OCI-M2 (cell line): ENCODE results near the gene CGB5.
"Not testable (repeated sequence)": the region's sequence is repeated elsewhere in the genome, so short reads cannot be mapped to it uniquely, and the experiment has no call there.

ENCODE experiments used
- DNase-seq: peaks from one replicate; lab custom pipeline; 2025; ENCODE audit not compliant: unreplicated experiment; lab: John Stamatoyannopoulos, UW

Gene CGB5

DNA sequence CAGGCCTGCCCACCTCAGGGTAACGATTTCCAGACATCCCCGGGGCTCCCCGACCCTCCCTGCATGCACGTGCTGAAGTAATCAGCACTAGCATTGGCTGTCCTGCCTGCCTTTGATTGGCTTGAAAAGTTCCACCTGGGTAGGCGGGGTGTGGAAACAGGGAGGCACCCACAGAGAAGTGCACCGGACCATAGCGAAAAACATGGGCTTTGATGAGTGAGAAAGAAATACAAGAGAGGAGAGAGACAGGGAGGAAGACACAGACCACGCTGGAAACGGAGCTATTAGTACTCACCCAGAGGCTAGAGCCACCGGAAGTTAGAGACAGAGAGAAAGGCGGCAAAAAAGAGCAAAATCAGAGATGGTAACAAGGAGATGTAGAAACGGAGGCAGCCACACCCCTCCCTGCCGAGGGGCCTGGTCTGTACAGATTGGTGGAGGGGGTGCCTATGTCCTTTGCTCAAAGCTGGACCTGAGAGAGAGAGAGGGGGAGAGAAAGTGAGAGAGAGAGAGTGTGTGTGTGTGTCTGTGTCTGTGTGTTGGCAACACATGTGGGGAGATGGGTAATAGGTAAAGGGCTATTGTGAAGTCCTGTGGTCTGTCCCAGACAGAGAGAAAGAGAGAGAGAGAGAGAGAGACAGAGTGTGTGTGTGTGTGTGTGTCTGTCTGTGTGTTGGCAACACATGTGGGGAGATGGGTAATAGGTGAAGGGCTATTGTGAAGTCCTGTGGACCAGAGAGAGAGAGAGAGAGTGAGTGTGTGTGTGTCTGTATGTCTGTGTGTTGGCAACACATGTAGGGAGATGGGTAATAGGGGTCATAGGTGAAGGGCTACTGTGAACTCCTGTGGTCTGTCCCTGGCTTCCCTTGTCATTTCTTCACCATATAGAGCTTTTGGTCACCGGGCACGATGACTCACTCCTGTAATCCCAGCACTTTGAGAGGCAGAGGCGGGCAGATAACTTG, 22.4 kb upstream of the CGB5 start:
- no peak for DNase-seq

GRCh38 chr19:49022116-49022515, 21.5 kb upstream of the CGB5 start:
- DNase-seq, result no peak

DNA sequence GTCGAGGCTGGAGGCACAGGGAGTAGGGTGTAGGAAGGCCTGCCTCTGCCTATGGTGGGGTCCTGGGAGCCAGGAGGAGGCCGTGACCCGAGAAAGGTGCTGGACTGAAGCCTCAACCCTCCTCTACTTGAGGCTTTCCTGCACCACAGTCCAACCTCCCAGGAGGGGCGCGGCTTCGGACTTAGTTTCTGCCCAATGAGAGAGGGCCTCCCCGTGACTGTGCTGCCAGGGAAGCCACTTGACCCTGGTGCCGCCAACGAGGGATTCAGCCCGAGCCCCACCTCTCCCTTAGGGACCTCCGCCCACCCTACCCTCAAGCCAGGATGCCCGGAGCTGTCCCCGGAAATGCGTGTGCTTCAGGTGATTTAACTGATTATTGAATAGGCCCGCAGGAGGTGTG, 19.4 kb upstream of the CGB5 start, which contains the start of gene CGB3:
TSS of gene CGB3 (minus strand) at position 101 of the 400 bp plus-strand sequence. CDS start 362 bp downstream, outside the sequence.
- not testable (repeated sequence) for DNase-seq

DNA sequence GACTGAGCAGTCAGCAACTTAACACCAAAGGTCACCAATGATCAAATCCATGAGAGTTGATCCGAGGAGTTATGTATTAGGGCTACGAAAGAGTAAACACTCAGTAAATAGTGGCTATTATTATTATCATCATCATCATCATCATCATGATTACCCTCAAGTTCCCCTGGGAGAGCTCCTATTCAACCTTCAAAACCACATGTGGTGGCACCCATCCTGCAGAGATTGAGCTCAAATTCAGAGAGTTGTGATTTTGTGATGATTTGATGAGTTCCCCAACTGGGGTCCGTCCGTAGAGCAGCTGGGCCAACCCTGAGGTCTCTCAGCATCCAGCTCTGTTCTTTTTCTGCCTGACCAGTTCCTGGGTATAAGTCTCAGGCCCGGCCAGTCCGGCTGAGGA, 18.6 kb upstream of the CGB5 start:
- DNase-seq, result not testable (repeated sequence)

- DNase-seq, result not testable (repeated sequence)
These were observed 18.0 kb upstream of the CGB5 start for GRCh38 chr19:49025599-49025998.

DNA sequence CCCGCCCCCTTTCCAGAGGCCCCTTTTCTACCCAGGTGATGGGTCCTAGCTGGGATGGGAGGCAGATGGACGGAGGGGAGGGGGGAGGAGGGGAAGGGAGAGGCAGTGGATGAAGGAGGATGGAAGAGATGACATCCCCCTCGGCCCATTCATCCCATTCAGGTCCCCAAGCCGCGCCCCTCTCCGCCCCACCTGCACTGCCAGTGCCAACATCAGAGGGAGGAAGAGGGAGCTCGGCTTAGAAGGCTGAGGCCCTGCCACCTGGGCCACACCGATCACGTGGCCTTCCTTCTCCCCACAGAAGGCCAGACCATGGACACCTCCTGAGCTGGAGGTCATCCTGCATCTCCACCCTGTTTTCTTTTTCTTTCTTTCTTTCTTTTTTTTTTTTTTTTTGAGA, 15.0 kb upstream of the CGB5 start:
- not testable (repeated sequence) for DNase-seq

- DNase-seq, result not testable (repeated sequence)
These were observed 13.9 kb upstream of the CGB5 start for GRCh38 chr19:49029749-49030148.

- DNase-seq, result not testable (repeated sequence)
These were observed 13.3 kb upstream of the CGB5 start for GRCh38 chr19:49030323-49030722.

DNA sequence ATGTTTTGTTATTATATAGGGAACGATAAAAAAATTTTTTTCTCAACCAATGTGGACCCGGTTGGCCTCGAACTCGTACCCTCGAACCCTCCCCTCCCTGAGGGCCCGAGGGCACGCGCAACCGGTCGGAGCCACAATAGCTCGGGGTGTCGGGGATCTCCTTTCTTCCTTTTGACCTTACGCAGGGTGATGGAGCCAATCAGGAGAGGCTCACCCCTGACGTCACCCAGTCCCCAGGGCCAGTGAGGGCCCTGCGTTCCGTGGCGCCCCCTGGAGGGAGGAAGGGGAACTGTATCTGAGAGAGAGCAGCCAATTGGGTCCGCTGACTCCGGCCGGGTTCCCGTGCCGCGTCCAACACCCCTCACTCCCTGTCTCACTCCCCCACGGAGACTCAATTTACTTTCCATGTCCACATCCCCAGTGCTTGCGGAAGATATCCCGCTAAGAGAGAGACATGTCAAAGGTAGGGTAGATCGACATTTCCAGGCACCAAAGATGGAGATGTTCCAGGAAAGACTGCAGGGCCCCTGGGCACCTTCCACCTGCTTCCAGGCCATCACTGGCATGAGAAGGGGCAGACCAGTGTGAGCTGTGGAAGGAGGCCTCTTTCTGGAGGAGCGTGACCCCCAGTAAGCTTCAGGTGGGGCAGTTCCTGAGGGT, 11.9 kb upstream of the CGB5 start, which contains the start of gene CGB2:
TSS of gene CGB2 (plus strand) at position 249 of the 660 bp plus-strand sequence. CDS start at position 455, 206 bp downstream.
- not testable (repeated sequence) for DNase-seq

DNA sequence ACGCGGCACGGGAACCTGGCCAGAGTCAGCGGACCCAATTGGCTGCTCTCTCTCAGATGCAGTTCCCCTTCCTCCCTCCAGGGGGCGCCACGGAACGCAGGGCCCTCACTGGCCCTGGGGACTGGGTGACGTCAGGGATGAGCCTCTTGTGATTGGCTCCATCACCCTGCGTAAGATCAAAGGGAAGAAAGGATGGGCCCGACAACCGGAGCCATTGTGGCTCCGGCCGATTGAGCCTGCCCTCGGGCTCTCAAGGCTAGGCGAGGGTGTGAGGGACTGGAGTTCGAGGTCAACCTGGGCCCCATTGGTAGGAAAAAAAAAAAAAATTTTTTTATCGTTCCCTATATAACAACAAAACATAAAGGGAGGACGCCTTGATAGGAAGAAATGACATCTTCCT, 6.8 kb upstream of the CGB5 start, which contains the start of gene CGB1:
TSS of gene CGB1 (minus strand) at position 81 of the 400 bp plus-strand sequence. CDS start 184 bp downstream, outside the sequence.
- DNase-seq, result not testable (repeated sequence)

- not testable (repeated sequence) for DNase-seq
These were observed 5.5 kb upstream of the CGB5 start for GRCh38 chr19:49038111-49038510.

GRCh38 chr19:49038557-49039276, 4.9 kb upstream of the CGB5 start:
- not testable (repeated sequence) for DNase-seq

DNA sequence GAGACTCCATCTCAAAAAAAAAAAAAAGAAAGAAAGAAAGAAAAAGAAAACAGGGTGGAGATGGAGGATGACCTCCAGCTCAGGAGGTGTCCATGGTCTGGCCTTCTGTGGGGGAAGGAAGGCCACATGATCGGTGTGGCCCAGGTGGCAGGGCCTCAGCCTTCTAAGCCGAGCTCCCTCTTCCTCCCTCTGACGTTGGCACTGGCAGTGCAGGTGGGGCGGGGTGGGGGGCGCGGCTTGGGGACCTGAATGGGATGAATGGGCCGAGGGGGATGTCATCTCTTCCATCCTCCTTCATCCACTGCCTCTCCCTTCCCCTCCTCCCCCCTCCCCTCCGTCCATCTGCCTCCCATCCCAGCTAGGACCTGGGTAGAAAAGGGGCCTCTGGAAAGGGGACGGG, 3.9 kb upstream of the CGB5 start:
- not testable (repeated sequence) for DNase-seq

GRCh38 chr19:49042177-49042576, 1.5 kb upstream of the CGB5 start:
- no peak for DNase-seq

DNA sequence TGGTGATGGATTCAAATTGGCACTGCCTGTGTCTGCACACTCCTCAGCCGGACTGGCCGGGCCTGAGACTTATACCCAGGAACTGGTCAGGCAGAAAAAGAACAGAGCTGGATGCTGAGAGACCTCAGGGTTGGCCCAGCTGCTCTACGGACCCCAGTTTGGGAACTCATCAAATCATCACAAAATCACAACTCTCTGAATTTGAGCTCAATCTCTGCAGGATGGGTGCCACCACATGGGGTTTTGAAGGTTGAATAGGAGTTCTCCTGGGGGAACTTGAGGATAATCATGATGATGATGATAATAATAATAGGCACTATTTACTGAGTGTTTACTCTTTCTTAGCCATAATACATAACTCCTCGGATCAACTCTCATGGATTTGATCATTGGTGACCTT, 982 bp upstream of the CGB5 start:
- not testable (repeated sequence) for DNase-seq

DNA sequence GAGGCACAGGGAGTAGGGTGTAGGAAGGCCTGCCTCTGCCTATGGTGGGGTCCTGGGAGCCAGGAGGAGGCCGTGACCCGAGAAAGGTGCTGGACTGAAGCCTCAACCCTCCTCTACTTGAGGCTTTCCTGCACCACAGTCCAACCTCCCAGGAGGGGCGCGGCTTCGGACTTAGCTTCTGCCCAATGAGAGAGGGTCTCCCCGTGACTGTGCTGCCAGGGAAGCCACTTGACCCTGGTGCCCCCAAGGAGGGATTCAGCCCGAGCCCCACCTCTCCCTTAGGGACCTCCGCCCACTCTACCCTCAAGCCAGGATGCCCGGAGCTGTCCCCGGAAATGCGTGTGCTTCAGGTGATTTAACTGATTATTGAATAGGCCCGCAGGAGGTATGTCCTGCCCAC, 5.4 kb downstream of the CGB5 start, which contains the start of gene CGB8:
TSS of gene CGB8 (minus strand) at position 101 of the 400 bp plus-strand sequence. CDS start 372 bp downstream, outside the sequence.
- not testable (repeated sequence) for DNase-seq

DNA sequence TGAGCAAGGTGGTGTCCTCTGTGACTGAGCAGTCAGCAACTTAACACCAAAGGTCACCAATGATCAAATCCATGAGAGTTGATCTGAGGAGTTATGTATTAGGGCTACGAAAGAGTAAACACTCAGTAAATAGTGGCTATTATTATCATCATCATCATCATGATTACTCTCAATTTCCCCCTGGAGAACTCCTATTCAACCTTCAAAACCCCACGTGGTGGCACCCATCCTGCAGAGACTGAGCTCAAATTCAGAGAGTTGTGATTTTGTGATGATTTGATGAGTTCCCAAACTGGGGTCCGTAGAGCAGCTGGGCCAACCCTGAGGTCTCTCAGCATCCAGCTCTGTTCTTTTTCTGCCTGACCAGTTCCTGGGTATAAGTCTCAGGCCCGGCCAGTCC, 6.2 kb downstream of the CGB5 start:
- DNase-seq, result not testable (repeated sequence)

DNA sequence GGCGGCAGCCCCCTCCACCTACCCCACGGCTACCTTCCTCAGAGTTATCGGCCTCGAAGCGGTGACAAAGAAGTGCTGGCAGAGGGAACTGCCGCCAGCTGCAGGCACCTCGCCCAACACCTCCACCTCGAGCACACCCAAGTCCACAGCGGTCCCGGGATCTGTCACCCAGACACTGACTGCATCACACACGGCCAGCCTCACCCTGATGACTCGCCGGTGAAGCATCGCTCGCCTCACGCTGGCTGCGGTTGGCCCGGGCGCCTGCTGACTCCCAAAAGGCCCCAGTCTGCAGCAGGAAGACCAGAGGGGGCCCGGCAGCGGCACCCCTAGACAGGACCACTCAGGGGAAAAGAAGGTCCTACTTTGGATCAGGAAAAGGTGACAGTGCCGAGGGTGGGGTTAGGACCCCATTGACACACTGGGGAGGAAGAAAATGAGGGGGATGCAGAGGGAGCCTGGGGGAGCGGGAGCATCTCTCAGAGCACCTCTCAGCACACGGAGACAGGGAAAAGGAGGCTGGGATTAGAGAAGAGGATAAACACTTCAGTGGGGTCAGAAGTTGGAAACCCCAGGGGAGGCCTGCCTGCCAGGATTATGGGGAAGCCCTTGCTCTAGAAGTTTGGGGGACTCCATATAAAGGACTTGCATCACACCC, 6.9 kb downstream of the CGB5 start:
- not testable (repeated sequence) for DNase-seq

DNA sequence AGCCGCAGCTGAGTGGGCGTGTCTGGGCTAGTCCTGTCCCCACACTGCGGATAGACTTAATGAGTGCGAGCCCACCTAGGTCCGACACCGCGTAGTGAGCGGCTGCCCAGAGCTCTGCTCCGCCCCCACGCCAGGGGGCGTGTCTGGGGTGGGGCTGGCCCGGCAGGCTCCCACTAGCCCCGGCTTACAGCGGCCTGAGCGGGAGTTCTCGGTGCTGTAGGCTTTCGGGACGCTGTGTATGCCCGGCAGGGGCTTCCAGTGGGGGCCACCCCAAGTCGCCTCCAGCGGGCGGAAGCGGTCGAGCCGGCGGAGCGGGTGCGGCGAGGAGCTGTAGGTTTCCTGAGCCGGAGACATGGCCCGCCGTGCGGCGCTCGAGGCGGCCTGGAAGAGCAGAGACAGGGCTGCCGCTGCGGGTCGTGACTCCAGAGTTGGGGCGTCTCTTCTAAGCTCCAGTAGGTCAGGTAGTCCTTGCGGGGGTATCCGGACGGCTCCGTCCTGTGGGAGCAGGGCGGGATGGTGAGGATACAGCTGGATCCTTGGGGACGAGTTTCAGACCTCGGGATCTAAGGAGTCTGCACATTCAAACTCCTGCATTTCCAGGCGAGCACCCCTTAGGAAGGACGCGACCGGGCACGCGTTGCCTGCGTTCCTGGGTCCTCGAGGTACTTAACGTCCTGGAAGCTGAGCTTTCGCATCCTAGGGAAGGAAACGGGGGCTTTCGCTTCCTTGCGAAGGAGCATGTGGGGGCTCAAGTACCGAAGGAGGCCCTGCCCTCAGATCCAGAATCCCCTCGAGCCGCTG, 12.7 kb downstream of the CGB5 start:
- no peak for DNase-seq
